Measurements from ENCODE around the gene SLC15A3. TPM values are rescaled to one million over a fixed set of nuclear protein-coding genes. Genes with fewer than 3 reads are reported as not detected.
A peak's percentile ranks its signal among the peaks of the same experiment; 100 is the strongest.

Gene SLC15A3
- total RNA-seq, 1 donor from 2014 or later: 5.0 TPM

GRCh38 chr11:60890696-60891095 lies 61.3 kb downstream of the SLC15A3 start:
- no peak for TF ChIP-seq CTCF (IDR thresholded peaks at IDR 0.05; ENCODE audit: unreplicated experiment)
- Mint-ChIP-seq H3K4me1 (peaks cover 8% of the 10 kb centered on the region), H3K36me3 (peaks cover 26% of the 10 kb centered on the region), H3K9me3 (no peaks in the 10 kb centered on the region), H3K4me3 (no peak overlapping the region), H3K27ac (no peak overlapping the region), H3K27me3 (ENCODE audit: low read depth) (no peaks in the 10 kb centered on the region)
- DNase-seq (ENCODE audit: low spot score in 2 of 2, unreplicated experiment in 2 of 2): no peak

GRCh38 chr11:60889869-60890311 lies 62.1 kb downstream of the SLC15A3 start:
- Mint-ChIP-seq H3K27ac (peak overlapping the region; percentile 72), H3K4me3 (no peak overlapping the region), H3K27me3 (ENCODE audit: low read depth) (no peaks in the 10 kb centered on the region), H3K9me3 (no peaks in the 10 kb centered on the region), H3K4me1 (peaks cover 8% of the 10 kb centered on the region), H3K36me3 (peaks cover 28% of the 10 kb centered on the region)
- no peak for DNase-seq (ENCODE audit: low spot score in 2 of 2, unreplicated experiment in 2 of 2)
- TF ChIP-seq CTCF (IDR thresholded peaks at IDR 0.05; ENCODE audit: unreplicated experiment): no peak

GRCh38 chr11:60887556-60887955 lies 64.4 kb downstream of the SLC15A3 start:
- DNase-seq (ENCODE audit: low spot score in 2 of 2, unreplicated experiment in 2 of 2): no peak
- Mint-ChIP-seq H3K27me3 (ENCODE audit: low read depth) (no peaks in the 10 kb centered on the region), H3K4me1 (peaks cover 8% of the 10 kb centered on the region), H3K27ac (no peak overlapping the region), H3K9me3 (no peaks in the 10 kb centered on the region), H3K36me3 (peaks cover 25% of the 10 kb centered on the region), H3K4me3 (no peak overlapping the region)
- no peak for TF ChIP-seq CTCF (IDR thresholded peaks at IDR 0.05; ENCODE audit: unreplicated experiment)

Other genes starting within 250 kb of the SLC15A3 start
- gene MS4A18, start 227.5 kb downstream of the SLC15A3 start, total RNA-seq: not detected in 3 replicates
- 0.13 to 0.42 TPM (median 0.18 TPM) in 3 replicates for gene MS4A15, start 195.3 kb downstream of the SLC15A3 start, total RNA-seq
- gene MS4A10, start 166.8 kb downstream of the SLC15A3 start, total RNA-seq: not detected in 3 replicates
- 22.5 to 23.2 TPM (median 22.6 TPM) in 3 replicates for gene CCDC86, start 110.1 kb downstream of the SLC15A3 start, total RNA-seq
- 0.60 to 0.75 TPM (median 0.71 TPM) in 3 replicates for gene PTGDR2, start 96.2 kb downstream of the SLC15A3 start, total RNA-seq
- gene ZP1, start 84.6 kb downstream of the SLC15A3 start, total RNA-seq: 0.16 to 0.31 TPM in 2 of 3 replicates, not detected in the other
- gene PRPF19, start 45.6 kb downstream of the SLC15A3 start, total RNA-seq: 96.3 to 100 TPM (median 97.6 TPM) in 3 replicates
- 52.5 to 56.8 TPM (median 55.2 TPM) in 3 replicates for gene TMEM109, start 38.0 kb downstream of the SLC15A3 start, total RNA-seq
- 182 to 197 TPM (median 193 TPM) in 3 replicates for gene TMEM132A, start 27.7 kb downstream of the SLC15A3 start, total RNA-seq
- gene CD6, start 19.5 kb upstream of the SLC15A3 start, total RNA-seq: 0.27 to 0.31 TPM in 2 of 3 replicates, not detected in the other
- not detected in 3 replicates for gene CD5, start 150.3 kb upstream of the SLC15A3 start, total RNA-seq
- 24.8 to 29.1 TPM (median 26.5 TPM) in 3 replicates for gene VPS37C, start 209.2 kb upstream of the SLC15A3 start, total RNA-seq